WTC11 (cell line): ENCODE data around the gene ZC3H7B. TPM values are rescaled to one million over a fixed set of nuclear protein-coding genes. Genes with fewer than 3 reads are reported as not detected.

Source experiments
- ATAC-seq: fragments of 200-7000 bp; cut with Tn5 transposase; 2 replicates; pipeline ENCODE4 v1.10.0; 2021; ENCODE audit warnings: mild to moderate bottlenecking, moderate library complexity
- CTCF ChIA-PET: fragments of 300-600 bp; sonication (Branson Sonifier 250); formaldehyde crosslinking; loops from one replicate; lab custom pipeline; 2021; ENCODE audit warnings: antibody characterized with exemption; lab: Charles Lee
- POLR2A ChIA-PET: fragments of 350-600 bp; sonication (Branson Sonifier 250); formaldehyde crosslinking; loops from one replicate; lab custom pipeline; 2021; ENCODE audit warnings: antibody characterized with exemption; lab: Charles Lee
- DNase-seq: peaks from one replicate; pipeline ENCODE4 v3.0.0; 2021; ENCODE audit warnings: low spot score
- H3K27ac Mint-ChIP-seq: 2 replicates; pipeline ENCODE4 v1.8.0; 2021; ENCODE audit warnings: mixed read lengths
- H3K27me3 Mint-ChIP-seq: 2 replicates; pipeline ENCODE4 v1.8.0; 2021; ENCODE audit warnings: low read depth, mild to moderate bottlenecking, moderate library complexity, mixed read lengths
- H3K36me3 Mint-ChIP-seq: 2 replicates; pipeline ENCODE4 v1.8.0; 2021; ENCODE audit warnings: mixed read lengths
- H3K4me1 Mint-ChIP-seq: 2 replicates; pipeline ENCODE4 v1.8.0; 2022; ENCODE audit warnings: mixed read lengths
- H3K4me3 Mint-ChIP-seq: 2 replicates; pipeline ENCODE4 v1.8.0; 2021; ENCODE audit warnings: mild to moderate bottlenecking, moderate library complexity, mixed read lengths
- H3K9me3 Mint-ChIP-seq: 2 replicates; pipeline ENCODE4 v1.8.0; 2021; ENCODE audit warnings: mixed read lengths
- ATF1 ChIP-seq: sonication (generic); formaldehyde crosslinking; IDR thresholded peaks from 2 replicates; pipeline ENCODE4 v1.8.1; 2023; ENCODE audit warnings: mild to moderate bottlenecking, moderate library complexity, missing genetic modification reagents
- CREB1 ChIP-seq: sonication (generic); formaldehyde crosslinking; IDR thresholded peaks from 2 replicates; pipeline ENCODE4 v1.8.0; 2023; ENCODE audit warnings: mild to moderate bottlenecking, missing genetic modification reagents
- ELF4 ChIP-seq: sonication (generic); formaldehyde crosslinking; IDR thresholded peaks from 2 replicates; pipeline ENCODE4 v1.8.1; 2022; ENCODE audit warnings: low read depth, mild to moderate bottlenecking, moderate library complexity, missing genetic modification reagents
- FOXJ3 ChIP-seq: sonication (generic); formaldehyde crosslinking; IDR thresholded peaks from 2 replicates; pipeline ENCODE4 v1.9.0; 2021; ENCODE audit warnings: missing genetic modification reagents, mild to moderate bottlenecking, borderline replicate concordance
- FOXP4 ChIP-seq: sonication (generic); formaldehyde crosslinking; IDR thresholded peaks from 2 replicates; pipeline ENCODE4 v1.8.0; 2022; ENCODE audit warnings: mild to moderate bottlenecking, missing genetic modification reagents
- GRHL2 ChIP-seq: fragments of 250-450 bp; sonication (Bioruptor Pico); IDR thresholded peaks from 2 replicates; pipeline ENCODE4 v1.8.0; 2022; ENCODE audit warnings: mild to moderate bottlenecking, moderate library complexity; ENCODE audit not compliant: insufficient replicate concordance, severe bottlenecking
- MXD4 ChIP-seq: fragments of 250-450 bp; sonication (Bioruptor Pico); IDR thresholded peaks from 2 replicates; pipeline ENCODE4 v1.8.0; 2021; ENCODE audit warnings: mild to moderate bottlenecking, moderate library complexity, borderline replicate concordance
- MYBL2 ChIP-seq: sonication (generic); formaldehyde crosslinking; IDR thresholded peaks from 2 replicates; pipeline ENCODE4 v1.8.1; 2023; ENCODE audit warnings: mild to moderate bottlenecking, moderate library complexity, missing genetic modification reagents
- NFATC4 ChIP-seq: fragments of 250-450 bp; sonication (Bioruptor Pico); IDR thresholded peaks from 2 replicates; pipeline ENCODE4 v1.9.0; 2021; ENCODE audit warnings: mild to moderate bottlenecking
- NFE2L1 ChIP-seq: sonication (generic); formaldehyde crosslinking; IDR thresholded peaks from 2 replicates; pipeline ENCODE4 v1.8.1; 2023; ENCODE audit warnings: missing genetic modification reagents
- NR3C1 ChIP-seq: sonication (generic); formaldehyde crosslinking; conservative IDR thresholded peaks from 2 replicates; pipeline ENCODE4 v1.8.1; 2023; ENCODE audit warnings: low read depth, mild to moderate bottlenecking, missing genetic modification reagents
- PRDM15 ChIP-seq: sonication (generic); formaldehyde crosslinking; IDR thresholded peaks from 2 replicates; pipeline ENCODE4 v1.8.0; 2022; ENCODE audit warnings: missing genetic modification reagents
- PREB ChIP-seq: sonication (generic); formaldehyde crosslinking; IDR thresholded peaks from 2 replicates; pipeline ENCODE4 v1.8.1; 2022; ENCODE audit warnings: mild to moderate bottlenecking, missing genetic modification reagents, moderate library complexity, borderline replicate concordance
- RORB ChIP-seq: fragments of 250-450 bp; sonication (Bioruptor Pico); IDR thresholded peaks from 2 replicates; pipeline ENCODE4 v1.9.0; 2021; ENCODE audit warnings: mild to moderate bottlenecking
- SMAD3 ChIP-seq: sonication (generic); formaldehyde crosslinking; IDR thresholded peaks from 2 replicates; pipeline ENCODE4 v1.8.0; 2022; ENCODE audit warnings: missing genetic modification reagents, mild to moderate bottlenecking, borderline replicate concordance
- SOX15 ChIP-seq: fragments of 250-450 bp; sonication (Bioruptor Pico); IDR thresholded peaks from 2 replicates; pipeline ENCODE4 v1.9.0; 2021; ENCODE audit warnings: mild to moderate bottlenecking
- USF2 ChIP-seq: sonication (generic); formaldehyde crosslinking; IDR thresholded peaks from 2 replicates; pipeline ENCODE4 v1.8.1; 2023; ENCODE audit warnings: mild to moderate bottlenecking, missing genetic modification reagents, moderate library complexity
- ZNF263 ChIP-seq: sonication (generic); formaldehyde crosslinking; IDR thresholded peaks from 2 replicates; pipeline ENCODE4 v1.8.1; 2022; ENCODE audit warnings: low read depth, mild to moderate bottlenecking, moderate library complexity, missing genetic modification reagents
- ZNF396 ChIP-seq: fragments of 250-450 bp; sonication (Bioruptor Pico); IDR thresholded peaks from 2 replicates; pipeline ENCODE4 v1.8.0; 2021; ENCODE audit warnings: mild to moderate bottlenecking, moderate library complexity, borderline replicate concordance
- total RNA-seq: library from RNA; stranded (reverse); gene quantifications from 3 replicates; pipeline ENCODE4 v1.2.3, GENCODE V29; 2021
- TF ChIP-seq, protein P1 (sequence below): fragments of 250-450 bp; sonication (Bioruptor Pico); IDR thresholded peaks from 2 replicates; pipeline ENCODE4 v2.1.2; 2022; ENCODE audit warnings: mild to moderate bottlenecking, moderate library complexity
- TF ChIP-seq, protein P2 (sequence below): sonication (generic); formaldehyde crosslinking; IDR thresholded peaks from 2 replicates; pipeline ENCODE4 v1.8.0; 2022; ENCODE audit warnings: mild to moderate bottlenecking, missing genetic modification reagents

The ZC3H7B gene
- total RNA-seq, 1 experiment from 2014 or later = 64.7 TPM

- POLR2A ChIA-PET = no interaction called here
- H3K9me3 Mint-ChIP-seq = no peaks in the 10 kb centered on the region
- no peak overlapping the region for H3K27ac Mint-ChIP-seq
Measured at GRCh38 chr22:41339823-41340222, 38.5 kb downstream of the ZC3H7B start.

DNA sequence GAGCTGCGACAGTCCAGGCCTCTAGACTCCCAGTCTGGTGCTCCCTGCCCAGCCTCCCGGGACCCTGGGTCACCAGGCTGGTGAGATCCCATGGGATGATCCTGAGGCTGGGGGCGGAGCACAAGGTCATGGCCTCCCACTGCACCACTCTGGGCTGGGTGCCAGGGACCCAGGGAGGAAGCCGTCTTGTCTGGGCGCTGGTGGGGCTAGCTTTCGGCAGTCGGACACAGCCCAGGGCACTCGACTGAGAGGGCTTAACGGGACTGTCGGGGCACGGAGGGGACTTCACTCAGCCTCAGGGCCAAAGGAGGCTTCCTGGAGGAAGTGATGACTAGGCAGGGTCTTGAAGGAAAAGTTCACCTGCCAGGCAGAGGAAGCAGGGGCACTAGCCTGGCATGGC lies 39.0 kb downstream of the ZC3H7B start:
- H3K27ac Mint-ChIP-seq = no peak overlapping the region

More at GRCh38 chr22:41339823-41340222, 38.5 kb downstream of the ZC3H7B start:
- no peak for TF ChIP-seq MXD4 (CRISPR knock-in tag)
- TF ChIP-seq, all 79 proteins: peak for 0
- no peak overlapping the region for H3K4me3 Mint-ChIP-seq
- no peak for ATAC-seq
- H3K36me3 Mint-ChIP-seq = peaks cover 17% of the 10 kb centered on the region; the same call in 1 of the 2 replicates
- no peaks in the 10 kb centered on the region for H3K4me1 Mint-ChIP-seq
- CTCF ChIA-PET = no interaction called here
- no peaks in the 10 kb centered on the region for H3K27me3 Mint-ChIP-seq
- DNase-seq = no peak

GRCh38 chr22:41341012-41341411 lies 39.7 kb downstream of the ZC3H7B start:
- CTCF ChIA-PET = no interaction called here
- H3K36me3 Mint-ChIP-seq = peaks cover 8% of the 10 kb centered on the region; the same call in 1 of the 2 replicates
- H3K4me3 Mint-ChIP-seq = no peak overlapping the region
- no peak overlapping the region for H3K27ac Mint-ChIP-seq
- H3K27me3 Mint-ChIP-seq = no peaks in the 10 kb centered on the region
- H3K9me3 Mint-ChIP-seq = no peaks in the 10 kb centered on the region
- H3K4me1 Mint-ChIP-seq = no peaks in the 10 kb centered on the region
- POLR2A ChIA-PET = no interaction called here
- no peak for DNase-seq
- ATAC-seq = no peak
- TF ChIP-seq SMAD3 (CRISPR knock-in tag) (no peak), PREB (CRISPR knock-in tag) (no peak), CREB1 (CRISPR knock-in tag) (no peak), MYBL2 (no peak), NFATC4 (CRISPR knock-in tag) (no peak), ATF1 (CRISPR knock-in tag) (no peak)
- TF ChIP-seq, protein P1, sequence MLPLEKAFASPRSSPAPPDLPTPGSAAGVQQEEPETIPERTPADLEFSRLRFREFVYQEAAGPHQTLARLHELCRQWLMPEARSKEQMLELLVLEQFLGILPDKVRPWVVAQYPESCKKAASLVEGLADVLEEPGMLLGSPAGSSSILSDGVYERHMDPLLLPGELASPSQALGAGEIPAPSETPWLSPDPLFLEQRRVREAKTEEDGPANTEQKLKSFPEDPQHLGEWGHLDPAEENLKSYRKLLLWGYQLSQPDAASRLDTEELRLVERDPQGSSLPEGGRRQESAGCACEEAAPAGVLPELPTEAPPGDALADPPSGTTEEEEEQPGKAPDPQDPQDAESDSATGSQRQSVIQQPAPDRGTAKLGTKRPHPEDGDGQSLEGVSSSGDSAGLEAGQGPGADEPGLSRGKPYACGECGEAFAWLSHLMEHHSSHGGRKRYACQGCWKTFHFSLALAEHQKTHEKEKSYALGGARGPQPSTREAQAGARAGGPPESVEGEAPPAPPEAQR (CRISPR knock-in tag) = no peak
- TF ChIP-seq, protein P2, sequence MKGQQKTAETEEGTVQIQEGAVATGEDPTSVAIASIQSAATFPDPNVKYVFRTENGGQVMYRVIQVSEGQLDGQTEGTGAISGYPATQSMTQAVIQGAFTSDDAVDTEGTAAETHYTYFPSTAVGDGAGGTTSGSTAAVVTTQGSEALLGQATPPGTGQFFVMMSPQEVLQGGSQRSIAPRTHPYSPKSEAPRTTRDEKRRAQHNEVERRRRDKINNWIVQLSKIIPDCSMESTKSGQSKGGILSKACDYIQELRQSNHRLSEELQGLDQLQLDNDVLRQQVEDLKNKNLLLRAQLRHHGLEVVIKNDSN (CRISPR knock-in tag) = no peak

More for the DNA sequence above, 39.0 kb downstream of the ZC3H7B start:
- ATAC-seq = no peak
- ChIA-PET CTCF (no interaction called here), POLR2A (no interaction called here)
- no peaks in the 10 kb centered on the region for H3K9me3 Mint-ChIP-seq
- peaks cover 14% of the 10 kb centered on the region; the same call in 1 of the 2 replicates for H3K36me3 Mint-ChIP-seq
- no peaks in the 10 kb centered on the region for H3K27me3 Mint-ChIP-seq
- no peak for TF ChIP-seq GRHL2
- no peak for TF ChIP-seq FOXJ3
- TF ChIP-seq SOX15 (CRISPR knock-in tag) = no peak
- no peak for TF ChIP-seq ELF4 (CRISPR knock-in tag)
- no peak for TF ChIP-seq ATF1 (CRISPR knock-in tag)
- TF ChIP-seq RORB (CRISPR knock-in tag) = no peak
- TF ChIP-seq NR3C1 (CRISPR knock-in tag) = no peak
- no peak for TF ChIP-seq PRDM15 (CRISPR knock-in tag)
- no peak for TF ChIP-seq ZNF263 (CRISPR knock-in tag)
- TF ChIP-seq FOXP4 (CRISPR knock-in tag) = no peak
- TF ChIP-seq NFE2L1 (CRISPR knock-in tag) = no peak
- no peak for TF ChIP-seq ZNF396 (CRISPR knock-in tag)
- no peak for TF ChIP-seq USF2 (CRISPR knock-in tag)
- DNase-seq = no peak
- no peaks in the 10 kb centered on the region for H3K4me1 Mint-ChIP-seq
- H3K4me3 Mint-ChIP-seq = no peak overlapping the region
